GM19395 (cell line): Measurements from ENCODE around the gene PCNX1.
"Not testable (repeated sequence)": the region's sequence is repeated elsewhere in the genome, so short reads cannot be mapped to it uniquely, and the experiment has no call there.

ENCODE experiments used
- ATAC-seq: cut with Tn5 transposase; IDR thresholded peaks from one replicate; pipeline ENCODE4 v1.9.1; 2021; ENCODE audit warnings: mild to moderate bottlenecking, moderate library complexity; ENCODE audit not compliant: unreplicated experiment

Gene PCNX1

GRCh38 chr14:71005076-71005475, 97.8 kb downstream of the PCNX1 start:
- ATAC-seq, result no peak

DNA sequence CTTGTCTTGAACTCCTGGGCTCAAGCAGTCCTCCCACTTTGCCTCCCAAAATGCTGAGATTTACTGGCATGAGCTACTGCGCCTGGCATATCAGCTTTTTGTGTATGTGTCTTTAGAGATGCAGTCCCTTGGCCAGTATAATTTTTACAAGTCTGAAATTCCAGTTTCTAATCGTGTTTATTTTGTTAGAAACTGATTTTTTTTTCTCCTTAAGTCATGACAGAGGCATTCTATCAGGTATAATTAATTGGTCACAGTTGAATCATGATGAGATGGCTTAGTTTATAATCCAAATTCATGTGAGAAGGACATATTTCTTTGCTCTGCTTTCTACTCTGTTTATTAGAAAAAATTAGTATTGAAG, 98.9 kb downstream of the PCNX1 start:
- no peak for ATAC-seq

DNA sequence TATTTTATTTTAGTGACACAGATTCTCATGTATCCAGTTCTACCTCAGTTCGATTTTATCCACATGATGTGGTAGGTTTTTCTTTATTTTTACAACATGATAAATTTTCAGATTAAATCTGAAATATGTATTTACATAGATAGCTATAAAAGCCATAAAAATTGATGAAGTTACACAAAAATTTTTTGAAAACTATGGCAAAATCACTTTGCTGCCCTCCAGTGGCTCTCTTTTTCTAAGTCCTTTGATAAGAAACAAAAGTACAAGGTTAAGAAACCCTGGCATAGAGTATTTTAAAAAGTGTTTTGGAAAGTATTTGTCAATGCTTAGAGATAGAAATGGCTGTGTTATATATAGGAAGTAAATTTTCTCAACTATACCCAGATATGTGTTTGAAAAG, 104.2 kb downstream of the PCNX1 start:
- ATAC-seq, result no peak

DNA sequence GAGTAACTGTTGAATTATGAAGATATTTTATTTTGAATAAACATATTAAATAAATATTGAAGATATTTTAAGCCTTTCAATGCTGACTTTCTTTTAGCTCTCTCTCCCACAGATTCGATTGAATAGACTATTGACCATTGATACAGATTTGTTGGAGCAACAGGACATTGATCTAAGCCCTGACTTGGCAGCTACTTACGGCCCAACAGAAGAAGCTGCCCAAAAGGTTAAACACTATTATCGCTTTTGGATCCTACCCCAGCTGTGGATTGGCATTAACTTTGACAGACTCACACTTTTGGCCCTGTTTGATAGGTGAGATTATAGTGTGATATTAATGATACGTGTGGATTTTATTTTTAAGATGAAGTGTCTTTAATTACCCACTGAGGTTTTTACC, 105.6 kb downstream of the PCNX1 start:
- no peak for ATAC-seq

DNA sequence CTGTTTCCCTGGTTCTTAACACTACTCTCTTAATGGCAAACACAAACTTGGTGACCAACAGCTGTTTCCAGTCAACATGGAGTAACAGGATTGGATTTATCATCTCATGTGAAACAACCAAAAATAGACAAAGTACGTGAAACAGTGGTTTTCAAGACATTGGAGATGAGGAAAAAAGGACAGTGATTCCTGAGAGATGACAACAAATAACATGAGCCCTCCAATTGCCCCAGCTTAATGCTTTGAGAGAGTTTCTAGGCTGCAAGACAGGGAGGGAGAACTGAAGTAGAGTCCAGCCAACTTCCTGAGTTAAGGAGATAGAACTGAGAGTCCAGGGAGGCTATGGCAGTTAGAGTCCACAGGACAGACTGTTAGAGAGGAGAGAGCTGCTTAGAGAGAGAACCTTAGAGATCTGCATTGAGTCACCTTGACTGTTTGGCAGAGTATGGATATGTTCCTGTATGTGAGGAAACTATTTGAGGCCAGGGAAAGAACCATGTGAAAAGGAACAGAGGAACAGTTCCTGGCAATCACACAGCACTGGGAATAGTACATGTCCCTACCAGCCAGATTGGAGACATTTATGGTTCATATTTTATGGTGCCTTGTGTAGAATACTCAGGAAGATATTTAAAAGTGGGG, 106.4 kb downstream of the PCNX1 start:
- ATAC-seq, result no peak

GRCh38 chr14:71019917-71020316, 112.7 kb downstream of the PCNX1 start:
- ATAC-seq, result not testable (repeated sequence)

DNA sequence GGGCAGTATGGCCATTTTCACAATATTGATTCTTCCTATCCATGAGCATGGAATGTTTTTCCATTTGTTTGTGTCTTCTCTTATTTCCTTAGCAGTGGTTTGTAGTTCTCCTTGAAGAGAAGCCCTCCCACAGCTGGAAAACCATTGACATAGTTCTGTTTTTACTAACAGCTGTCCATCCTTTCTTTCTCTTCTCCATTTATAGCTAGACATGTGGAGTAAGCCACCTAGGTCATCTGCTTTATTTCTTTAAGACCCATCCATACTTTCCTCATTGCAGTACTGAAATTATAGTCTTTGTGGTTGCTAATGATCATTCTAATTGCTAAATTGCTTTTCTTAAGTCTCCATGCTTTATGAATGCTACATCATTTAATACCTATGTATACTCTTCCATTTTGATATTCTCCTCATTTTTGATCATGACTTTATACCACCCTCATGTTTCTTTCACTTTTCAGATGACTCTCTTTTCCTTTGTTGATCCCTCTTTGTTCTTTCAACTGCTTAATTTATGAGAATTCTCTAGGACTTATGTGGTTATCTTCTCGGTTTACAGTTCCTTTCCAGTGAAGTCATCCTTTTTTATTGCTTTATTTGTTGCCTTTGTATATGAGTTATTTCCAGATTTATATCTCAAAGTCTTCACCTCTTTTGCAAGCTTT, 114.2 kb downstream of the PCNX1 start:
- ATAC-seq, result no peak

GRCh38 chr14:71022012-71022869, 115.0 kb downstream of the PCNX1 start:
- ATAC-seq, result no peak

- no peak for ATAC-seq
These were observed 115.7 kb downstream of the PCNX1 start for GRCh38 chr14:71022939-71023338.

- ATAC-seq, result no peak
These were observed 122.0 kb downstream of the PCNX1 start for GRCh38 chr14:71029236-71029781.

GRCh38 chr14:71031000-71031399, 123.7 kb downstream of the PCNX1 start:
- ATAC-seq, result no peak

DNA sequence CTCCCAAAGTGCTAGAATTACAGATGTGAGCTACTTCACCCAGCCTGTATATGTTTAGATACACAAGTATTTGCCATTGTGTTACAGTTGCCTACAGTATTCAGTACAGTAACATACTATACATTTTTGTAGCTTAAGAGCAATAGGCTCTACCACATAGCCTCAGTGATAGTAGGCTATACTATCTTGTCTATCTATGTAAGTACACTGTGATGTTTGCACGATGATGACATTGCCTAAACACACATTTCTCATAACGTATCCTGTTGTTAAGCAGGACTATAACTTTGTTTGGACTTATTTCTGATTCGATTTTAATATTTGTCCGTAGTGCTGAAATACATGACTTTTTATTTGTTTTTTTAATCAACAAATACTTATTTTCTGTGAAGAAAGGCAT, 129.2 kb downstream of the PCNX1 start:
- no peak for ATAC-seq

DNA sequence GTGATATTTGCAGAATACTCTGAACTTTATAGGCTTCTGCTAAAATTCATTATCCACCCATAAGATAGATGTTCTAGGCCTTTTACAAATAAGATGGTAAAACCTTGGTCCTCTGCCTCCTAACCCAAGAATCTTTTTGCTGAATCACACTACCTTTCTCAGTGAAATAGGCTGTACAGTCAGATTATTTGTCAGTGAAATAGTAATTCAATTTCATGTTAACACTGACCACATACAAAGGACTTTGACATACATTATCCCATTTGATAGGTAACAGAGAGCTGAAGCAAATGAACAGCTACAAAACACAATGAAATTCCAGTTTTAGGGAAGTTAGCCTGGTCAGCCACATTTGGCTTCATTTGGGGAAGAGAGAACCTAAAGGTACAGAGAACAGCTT, 141.1 kb downstream of the PCNX1 start:
- no peak for ATAC-seq

DNA sequence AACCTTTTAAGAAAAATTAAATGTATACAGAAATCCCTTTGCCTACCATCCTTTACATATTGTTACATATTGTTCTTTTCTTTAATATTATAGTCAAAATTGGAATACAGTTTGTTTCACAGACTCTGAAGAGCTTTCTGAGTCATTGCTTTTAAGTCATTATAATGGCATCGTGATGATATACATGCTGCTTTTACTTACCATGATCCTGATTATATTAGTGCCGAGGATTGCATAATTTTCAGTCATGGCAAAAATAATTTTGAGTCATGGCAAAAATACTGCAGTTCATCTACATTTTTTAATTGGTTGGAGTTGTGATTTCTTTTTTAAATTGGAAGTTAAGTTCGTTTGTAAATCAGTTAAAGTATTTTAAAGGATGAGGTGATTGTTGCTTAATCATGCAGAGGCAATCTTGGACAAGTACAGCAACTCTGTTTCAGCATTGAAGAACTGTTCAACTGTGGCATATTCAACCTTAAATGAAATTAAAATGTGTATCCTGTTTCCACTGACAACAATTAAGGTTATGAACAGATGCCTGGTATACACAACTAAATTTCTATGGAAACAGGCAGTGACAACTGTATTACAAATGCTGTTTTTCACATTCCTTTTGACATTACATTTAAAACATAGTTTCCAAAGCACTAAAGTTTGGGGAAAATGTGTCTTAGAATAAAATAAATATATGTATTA, 142.3 kb downstream of the PCNX1 start:
- ATAC-seq, result no peak

DNA sequence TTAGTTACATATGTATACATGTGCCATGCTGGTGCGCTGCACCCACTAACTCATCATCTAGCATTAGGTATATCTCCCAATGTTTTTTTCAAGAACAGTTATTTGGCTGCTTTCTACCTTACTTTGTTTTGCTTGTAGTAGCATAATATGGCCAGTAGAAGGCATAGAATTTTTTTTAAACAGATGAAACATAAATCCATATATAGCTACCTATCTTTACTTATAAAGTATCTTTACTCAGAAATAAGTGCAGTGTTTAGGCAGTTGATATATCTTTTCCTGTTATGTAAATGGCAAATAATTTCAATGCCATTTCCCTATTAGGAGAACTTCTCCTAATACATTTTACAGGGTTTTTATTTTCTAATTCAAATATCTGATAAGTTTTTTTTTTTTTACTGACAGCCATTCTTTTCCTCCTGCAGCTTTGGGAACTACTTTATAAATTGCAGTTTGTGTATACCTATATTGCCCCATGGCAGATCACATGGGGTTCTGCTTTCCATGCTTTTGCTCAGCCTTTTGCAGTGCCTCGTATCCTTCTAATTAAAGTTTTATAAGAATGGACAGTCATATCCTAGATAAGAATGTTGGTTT, 143.1 kb downstream of the PCNX1 start:
- no peak for ATAC-seq

- no peak for ATAC-seq
These were observed 147.4 kb downstream of the PCNX1 start for GRCh38 chr14:71054706-71055105.

DNA sequence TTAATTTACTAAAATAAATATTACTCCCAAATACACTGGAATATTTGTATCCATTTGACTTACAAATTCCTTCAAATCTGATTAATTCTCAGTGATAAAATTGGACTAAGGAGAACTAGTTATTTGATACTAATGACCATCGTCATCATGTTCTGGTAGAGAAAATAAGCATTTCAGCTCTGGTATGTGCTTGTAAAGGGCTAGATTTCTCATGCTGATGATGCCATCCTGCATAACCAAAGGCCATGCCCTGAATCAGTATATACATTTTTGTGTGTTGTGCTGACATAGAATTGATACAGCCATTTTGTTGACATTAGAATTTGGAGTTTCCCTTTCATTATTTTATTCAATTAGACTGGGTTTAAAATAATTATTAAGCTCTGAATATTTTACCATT, 148.9 kb downstream of the PCNX1 start:
- ATAC-seq, result no peak

DNA sequence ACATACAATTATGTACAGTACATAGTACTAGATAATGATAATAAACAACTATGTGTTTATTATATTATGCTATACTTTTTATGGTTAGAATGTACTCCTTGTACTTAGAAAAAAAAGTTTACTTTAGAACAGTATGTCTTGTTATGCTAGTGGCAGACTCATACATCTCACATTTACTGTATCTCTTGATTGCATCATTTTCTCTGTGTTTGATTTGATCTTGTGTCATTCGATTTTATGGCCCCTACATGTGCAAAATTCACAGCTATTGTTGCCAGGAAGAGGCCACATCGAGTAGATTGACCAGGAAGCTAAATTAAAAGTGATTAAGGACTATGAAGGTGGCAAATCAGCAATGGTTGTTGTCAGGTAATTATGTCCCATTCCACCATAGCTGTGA, 153.0 kb downstream of the PCNX1 start:
- ATAC-seq, result no peak

- ATAC-seq, result no peak
These were observed 153.7 kb downstream of the PCNX1 start for GRCh38 chr14:71060825-71061455.

GRCh38 chr14:71061458-71061857, 154.2 kb downstream of the PCNX1 start:
- no peak for ATAC-seq
